GM18870 (cell line): ENCODE measurements around the gene SLC19A1.

Experiments
- ATAC-seq: cut with Tn5 transposase; IDR thresholded peaks from one replicate; pipeline ENCODE4 v1.9.1; 2021; ENCODE audit warnings: moderate library complexity; ENCODE audit not compliant: unreplicated experiment

SLC19A1 gene

DNA sequence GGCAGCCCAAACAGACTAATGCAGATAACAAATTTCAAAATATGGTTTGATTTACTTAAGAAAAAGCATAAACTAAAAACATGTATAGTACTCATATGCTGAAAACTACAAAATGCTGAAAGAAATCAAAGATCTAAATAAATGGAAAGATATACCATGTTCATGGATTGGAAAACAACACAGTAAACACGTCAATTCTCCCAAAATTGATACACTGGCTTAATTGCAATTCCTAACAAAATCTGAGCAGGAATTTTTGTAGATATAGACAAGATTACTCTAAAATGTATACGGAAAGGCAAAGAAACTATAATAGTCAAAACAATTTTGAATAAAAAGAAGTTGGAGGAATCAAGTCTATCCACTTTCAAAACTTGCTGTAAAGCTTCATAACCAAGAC lies 21.0 kb downstream of the SLC19A1 start:
- no peak for ATAC-seq

DNA sequence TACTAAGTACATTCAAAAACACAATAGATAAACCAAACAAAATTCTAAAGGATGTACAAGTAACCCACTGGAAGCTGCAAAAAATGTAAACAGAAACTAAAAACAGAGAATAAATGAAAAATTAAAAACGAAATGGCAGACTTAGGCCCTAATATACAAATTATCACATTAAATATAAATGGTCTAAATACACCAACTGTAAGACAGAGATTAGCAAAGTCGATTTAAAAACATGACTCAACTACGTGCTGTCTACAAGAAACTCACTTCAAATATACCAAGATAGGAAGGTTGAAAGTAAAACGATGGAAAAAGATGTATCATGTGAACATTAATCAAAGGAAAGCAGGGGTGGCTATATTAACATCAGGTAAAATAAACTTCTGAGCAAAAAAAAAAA lies 23.1 kb downstream of the SLC19A1 start:
- no peak for ATAC-seq

GRCh38 chr21:45518742-45519141 lies 23.5 kb downstream of the SLC19A1 start:
- ATAC-seq, result no peak

DNA sequence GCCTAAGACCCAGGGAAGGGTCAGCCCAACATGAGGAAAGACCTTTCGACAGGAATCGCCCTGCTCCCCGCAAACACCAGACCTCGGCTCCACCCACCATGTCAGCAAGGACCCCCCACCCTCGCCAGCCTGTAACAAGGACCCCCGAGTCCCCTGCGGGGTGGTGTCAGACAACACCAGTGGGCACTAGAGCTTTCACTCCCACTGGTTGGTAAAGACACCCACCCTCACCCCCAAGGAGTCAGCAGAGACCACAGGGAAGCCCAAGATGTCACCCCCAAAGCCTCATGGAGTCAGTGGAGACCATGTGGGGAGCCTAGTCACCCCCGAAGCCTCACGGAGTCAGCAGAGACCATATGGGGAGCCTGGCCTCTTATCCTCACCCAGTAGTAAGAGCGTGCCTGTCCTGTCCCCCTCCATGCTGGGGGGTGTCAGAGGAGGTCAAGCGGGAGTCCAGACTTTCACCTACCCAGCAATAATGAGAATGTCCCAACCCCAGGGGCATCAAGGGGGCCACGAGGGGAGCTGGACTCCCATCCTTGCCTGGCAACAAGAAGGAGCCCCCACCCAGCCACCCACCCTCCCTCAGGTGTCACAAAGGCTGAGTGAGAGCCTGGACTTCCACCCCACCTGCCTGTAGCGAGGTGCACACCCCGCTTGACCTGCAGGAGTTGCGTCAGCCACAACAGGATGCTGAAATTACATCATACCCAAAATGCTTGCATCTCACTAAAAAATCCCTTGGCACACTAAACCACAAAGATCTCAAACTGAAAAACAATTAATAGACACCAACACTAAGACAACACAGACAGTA lies 24.8 kb downstream of the SLC19A1 start:
- ATAC-seq, result no peak

GRCh38 chr21:45516671-45517151 lies 25.5 kb downstream of the SLC19A1 start:
- no peak for ATAC-seq

- no peak for ATAC-seq
These were observed 26.1 kb downstream of the SLC19A1 start for GRCh38 chr21:45516071-45516670.

- ATAC-seq, result no peak
These were observed 26.8 kb downstream of the SLC19A1 start for GRCh38 chr21:45515241-45516061.

GRCh38 chr21:45514311-45515021 lies 27.8 kb downstream of the SLC19A1 start:
- ATAC-seq, result no peak

- ATAC-seq, result no peak
These were observed 28.4 kb downstream of the SLC19A1 start for GRCh38 chr21:45513741-45514310.

- no peak for ATAC-seq
These were observed 29.1 kb downstream of the SLC19A1 start for GRCh38 chr21:45513003-45513717.

GRCh38 chr21:45512626-45513002 lies 29.6 kb downstream of the SLC19A1 start:
- no peak for ATAC-seq

- ATAC-seq, result no peak
These were observed 30.4 kb downstream of the SLC19A1 start for GRCh38 chr21:45511661-45512431.

GRCh38 chr21:45511007-45511406 lies 31.2 kb downstream of the SLC19A1 start:
- no peak for ATAC-seq

GRCh38 chr21:45510466-45510955 lies 31.7 kb downstream of the SLC19A1 start:
- no peak for ATAC-seq

- ATAC-seq, result no peak
These were observed 32.4 kb downstream of the SLC19A1 start for GRCh38 chr21:45509566-45510465.

DNA sequence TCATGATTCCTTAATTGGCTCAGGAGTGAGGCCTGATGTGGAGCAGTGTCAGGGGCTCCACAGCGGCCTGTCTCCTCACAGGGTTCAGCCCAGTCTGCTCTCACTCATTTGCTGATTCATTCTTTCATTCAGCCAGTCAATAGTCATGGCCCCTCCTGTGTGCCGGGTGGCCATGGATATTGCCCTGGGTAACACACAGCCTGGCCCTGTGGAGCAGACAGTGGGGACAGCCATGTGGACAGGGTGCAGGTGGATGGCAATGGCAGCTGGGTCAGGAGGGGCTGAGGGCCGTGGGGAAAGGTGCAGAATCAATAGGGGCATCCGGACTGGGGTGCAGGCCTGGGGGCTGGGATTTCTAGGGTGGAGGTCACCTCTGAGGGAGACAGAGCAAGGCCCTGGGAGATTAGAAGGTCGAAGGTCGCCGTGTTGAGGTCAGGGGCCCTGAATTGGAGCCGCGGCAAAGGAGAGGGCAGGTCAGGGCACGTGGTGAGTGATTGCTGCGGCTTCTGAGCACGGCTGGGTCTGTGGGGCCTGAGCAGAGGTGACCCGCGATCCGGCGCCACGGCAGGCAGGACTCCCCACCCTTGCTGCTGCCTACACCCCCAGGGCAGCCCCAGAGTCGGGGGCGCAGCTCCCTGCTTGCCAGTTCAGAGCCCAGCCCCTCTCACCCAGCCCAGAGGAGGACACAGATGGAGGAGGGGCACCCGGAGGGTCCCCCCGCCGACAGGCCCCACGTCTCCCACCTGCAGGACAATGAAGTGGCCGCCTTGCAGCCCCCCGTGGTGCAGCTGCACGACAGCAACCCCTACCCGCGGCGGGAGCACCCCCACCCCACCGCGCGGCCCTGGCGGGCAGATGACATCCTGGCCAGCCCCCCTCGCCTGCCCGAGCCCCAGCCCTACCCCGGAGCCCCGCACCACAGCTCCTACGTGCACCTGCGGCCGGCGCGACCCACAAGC lies 33.4 kb downstream of the SLC19A1 start:
- ATAC-seq, result no peak
